ENCODE data around the gene SPATS2L. TPM values are rescaled to one million over a fixed set of nuclear protein-coding genes. Genes with fewer than 3 reads are reported as not detected.

Gene SPATS2L
- total RNA-seq, 1 donor from 2014 or later, result 192 TPM

GRCh38 chr2:200363279-200363678 is 56.8 kb downstream of the SPATS2L start:
- Histone ChIP-seq H3K4me2 (ENCODE audit: low read length) (no peak overlapping the region), H3K9ac (ENCODE audit: low read length) (no peak overlapping the region), H2AFZ (ENCODE audit: low read depth, low read length) (no peak overlapping the region), H3K4me3 (ENCODE audit: insufficient read depth, low read depth, low read length) (no peak overlapping the region), H4K20me1 (ENCODE audit: insufficient read depth, low read length) (peaks cover 16% of the 10 kb centered on the region), H3K27ac (ENCODE audit: low read depth, low read length) (no peak overlapping the region), H3K4me1 (ENCODE audit: insufficient read depth, low read length) (no peaks in the 10 kb centered on the region), H3K9me3 (ENCODE audit: insufficient read depth, low read depth, low read length) (no peaks in the 10 kb centered on the region), H3K27me3 (ENCODE audit: insufficient read depth, low read length) (no peaks in the 10 kb centered on the region), H3K79me2 (ENCODE audit: insufficient read depth, low read length) (peaks cover 87% of the 10 kb centered on the region), H3K36me3 (ENCODE audit: insufficient read depth, low read length) (no peaks in the 10 kb centered on the region)
- FAIRE-seq (no peak), DNase-seq (ENCODE audit: low read depth) (no peak)
- no peaks in the 10 kb centered on the region for H3K27me3 Mint-ChIP-seq (ENCODE audit: low read depth, unreplicated experiment)
- no peak for TF ChIP-seq CTCF (IDR thresholded peaks at IDR 0.05; ENCODE audit: insufficient read depth, low read depth, low read length)
- TF ChIP-seq EZH2 (IDR thresholded peaks at IDR 0.05; ENCODE audit: insufficient read depth, low read length), result no peak
- no peaks in the 10 kb centered on the region for H3K9me3 Mint-ChIP-seq (ENCODE audit: unreplicated experiment)
- no peak overlapping the region for H3K4me3 Mint-ChIP-seq (ENCODE audit: unreplicated experiment)
- H3K36me3 Mint-ChIP-seq (ENCODE audit: low read depth, unreplicated experiment), result peaks cover 6% of the 10 kb centered on the region
- H3K27ac Mint-ChIP-seq (ENCODE audit: unreplicated experiment), result no peak overlapping the region
- peaks cover 50% of the 10 kb centered on the region for H3K4me1 Mint-ChIP-seq (ENCODE audit: low read depth, unreplicated experiment)

- Histone ChIP-seq H4K20me1 (ENCODE audit: insufficient read depth, low read length) (peaks cover 16% of the 10 kb centered on the region), H3K4me3 (ENCODE audit: insufficient read depth, low read depth, low read length) (no peak overlapping the region), H3K4me2 (ENCODE audit: low read length) (no peak overlapping the region), H3K36me3 (ENCODE audit: insufficient read depth, low read length) (no peaks in the 10 kb centered on the region), H3K27me3 (ENCODE audit: insufficient read depth, low read length) (no peaks in the 10 kb centered on the region), H3K9me3 (ENCODE audit: insufficient read depth, low read depth, low read length) (no peaks in the 10 kb centered on the region), H3K79me2 (ENCODE audit: insufficient read depth, low read length) (peaks cover 83% of the 10 kb centered on the region), H3K9ac (ENCODE audit: low read length) (no peak overlapping the region), H3K27ac (ENCODE audit: low read depth, low read length) (no peak overlapping the region), H2AFZ (ENCODE audit: low read depth, low read length) (no peak overlapping the region), H3K4me1 (ENCODE audit: insufficient read depth, low read length) (no peaks in the 10 kb centered on the region)
- Mint-ChIP-seq H3K4me3 (ENCODE audit: unreplicated experiment) (no peak overlapping the region), H3K36me3 (ENCODE audit: low read depth, unreplicated experiment) (peaks cover 6% of the 10 kb centered on the region), H3K27me3 (ENCODE audit: low read depth, unreplicated experiment) (no peaks in the 10 kb centered on the region), H3K4me1 (ENCODE audit: low read depth, unreplicated experiment) (peaks cover 49% of the 10 kb centered on the region), H3K9me3 (ENCODE audit: unreplicated experiment) (no peaks in the 10 kb centered on the region), H3K27ac (ENCODE audit: unreplicated experiment) (peak overlapping the region; percentile 43)
- DNase-seq (ENCODE audit: low read depth), result no peak
- TF ChIP-seq EZH2 (IDR thresholded peaks at IDR 0.05; ENCODE audit: insufficient read depth, low read length), result no peak
- TF ChIP-seq CTCF (IDR thresholded peaks at IDR 0.05; ENCODE audit: insufficient read depth, low read depth, low read length), result no peak
- no peak for FAIRE-seq
These were observed 57.6 kb downstream of the SPATS2L start for GRCh38 chr2:200364142-200364541.

GRCh38 chr2:200364620-200365019 is 58.1 kb downstream of the SPATS2L start:
- Mint-ChIP-seq H3K27ac (ENCODE audit: unreplicated experiment) (peak overlapping the region; percentile 43), H3K4me1 (ENCODE audit: low read depth, unreplicated experiment) (peaks cover 46% of the 10 kb centered on the region), H3K4me3 (ENCODE audit: unreplicated experiment) (no peak overlapping the region), H3K27me3 (ENCODE audit: low read depth, unreplicated experiment) (no peaks in the 10 kb centered on the region), H3K36me3 (ENCODE audit: low read depth, unreplicated experiment) (peaks cover 6% of the 10 kb centered on the region), H3K9me3 (ENCODE audit: unreplicated experiment) (no peaks in the 10 kb centered on the region)
- H3K4me3 ChIP-seq (ENCODE audit: insufficient read depth, low read depth, low read length), result no peak overlapping the region
- peaks cover 13% of the 10 kb centered on the region for H4K20me1 ChIP-seq (ENCODE audit: insufficient read depth, low read length)
- H3K4me1 ChIP-seq (ENCODE audit: insufficient read depth, low read length), result no peaks in the 10 kb centered on the region
- TF ChIP-seq CTCF (IDR thresholded peaks at IDR 0.05; ENCODE audit: insufficient read depth, low read depth, low read length) (no peak), EZH2 (IDR thresholded peaks at IDR 0.05; ENCODE audit: insufficient read depth, low read length) (no peak)
- no peak overlapping the region for H3K27ac ChIP-seq (ENCODE audit: low read depth, low read length)
- H3K27me3 ChIP-seq (ENCODE audit: insufficient read depth, low read length), result no peaks in the 10 kb centered on the region
- no peak overlapping the region for H3K9ac ChIP-seq (ENCODE audit: low read length)
- H3K9me3 ChIP-seq (ENCODE audit: insufficient read depth, low read depth, low read length), result no peaks in the 10 kb centered on the region
- H3K79me2 ChIP-seq (ENCODE audit: insufficient read depth, low read length), result peaks cover 78% of the 10 kb centered on the region
- no peak overlapping the region for H2AFZ ChIP-seq (ENCODE audit: low read depth, low read length)
- no peak for FAIRE-seq
- no peaks in the 10 kb centered on the region for H3K36me3 ChIP-seq (ENCODE audit: insufficient read depth, low read length)
- no peak overlapping the region for H3K4me2 ChIP-seq (ENCODE audit: low read length)
- no peak for DNase-seq (ENCODE audit: low read depth)
